CD1c-positive myeloid dendritic cell (primary cell): ENCODE results near the gene PGM5.

Experiments
- DNase-seq: peaks from one replicate; pipeline ENCODE4 v3.0.0-alpha.2; 2016; ENCODE audit errors: extremely low spot score

The PGM5 gene

GRCh38 chr9:68496356-68496755 is 139.9 kb downstream of the PGM5 start:
- DNase-seq: no peak

- DNase-seq: no peak
Observed at GRCh38 chr9:68497629-68498028, 141.2 kb downstream of the PGM5 start.

GRCh38 chr9:68498816-68499215 is 142.4 kb downstream of the PGM5 start:
- no peak for DNase-seq

DNA sequence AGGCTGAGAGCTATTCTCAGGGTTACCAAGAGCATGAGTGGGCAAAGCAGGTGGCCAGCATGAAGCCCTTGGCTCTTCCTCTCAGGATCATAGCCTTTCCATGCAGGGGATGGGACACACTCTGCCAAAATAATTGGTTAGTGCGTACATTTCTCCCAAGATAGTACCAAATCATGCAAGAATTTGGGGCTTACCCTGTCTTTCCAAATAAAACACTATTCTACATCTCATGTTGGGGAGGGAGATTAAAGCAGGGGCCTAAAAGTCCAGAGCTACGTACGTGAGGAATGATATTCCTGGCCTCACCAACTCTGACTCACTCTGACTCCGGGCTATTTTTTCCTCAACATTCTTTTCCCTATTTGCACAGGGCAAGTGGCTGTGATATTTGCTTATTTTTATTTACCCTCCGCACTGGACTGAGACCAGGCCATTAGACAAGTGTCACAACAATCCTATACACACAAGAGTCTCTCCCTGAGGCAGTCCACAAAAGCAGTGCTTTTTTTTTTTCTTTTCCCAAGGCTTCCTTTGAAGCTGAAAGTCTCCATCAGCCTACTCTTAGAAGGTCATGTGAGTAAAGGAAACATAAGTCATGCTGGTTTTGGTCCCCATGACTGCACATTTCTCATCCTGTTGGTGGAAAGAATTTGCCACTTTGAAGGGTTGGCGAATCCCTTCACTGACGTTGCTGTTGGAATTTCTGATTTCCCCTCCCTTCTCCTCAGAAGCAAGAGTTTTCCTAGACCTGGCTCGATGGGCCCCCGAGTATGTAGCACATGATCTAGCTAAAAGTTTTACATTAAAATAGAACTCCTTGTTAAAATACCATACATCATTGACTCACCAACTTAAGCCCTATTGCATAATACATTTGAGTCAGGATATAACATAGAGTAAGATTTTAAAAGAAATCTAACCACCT is 144.3 kb downstream of the PGM5 start:
- DNase-seq: no peak

DNA sequence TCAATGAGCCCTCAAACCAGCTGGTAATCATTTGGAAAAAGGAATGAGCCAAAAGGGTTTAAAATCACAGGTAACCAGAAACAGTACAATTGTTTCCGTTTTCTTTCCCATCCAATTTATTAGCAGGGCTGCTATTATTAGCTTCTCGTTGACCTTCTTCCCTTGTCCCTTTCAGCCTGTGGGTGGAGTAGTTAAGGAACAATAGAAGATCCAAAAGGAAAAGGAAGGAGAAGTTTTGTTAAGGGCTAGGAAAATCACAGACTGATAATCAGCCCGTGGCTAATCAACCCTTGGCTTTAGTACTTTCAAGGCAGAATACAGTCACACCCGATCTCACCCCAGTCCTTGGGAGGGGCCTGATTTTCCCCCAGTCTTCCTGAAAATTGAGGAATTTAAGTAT is 145.9 kb downstream of the PGM5 start:
- DNase-seq: no peak

- DNase-seq: peak; percentile 67
Observed at GRCh38 chr9:68505681-68506409, 149.4 kb downstream of the PGM5 start.

- DNase-seq: no peak
Observed at GRCh38 chr9:68506551-68506950, 150.1 kb downstream of the PGM5 start.

DNA sequence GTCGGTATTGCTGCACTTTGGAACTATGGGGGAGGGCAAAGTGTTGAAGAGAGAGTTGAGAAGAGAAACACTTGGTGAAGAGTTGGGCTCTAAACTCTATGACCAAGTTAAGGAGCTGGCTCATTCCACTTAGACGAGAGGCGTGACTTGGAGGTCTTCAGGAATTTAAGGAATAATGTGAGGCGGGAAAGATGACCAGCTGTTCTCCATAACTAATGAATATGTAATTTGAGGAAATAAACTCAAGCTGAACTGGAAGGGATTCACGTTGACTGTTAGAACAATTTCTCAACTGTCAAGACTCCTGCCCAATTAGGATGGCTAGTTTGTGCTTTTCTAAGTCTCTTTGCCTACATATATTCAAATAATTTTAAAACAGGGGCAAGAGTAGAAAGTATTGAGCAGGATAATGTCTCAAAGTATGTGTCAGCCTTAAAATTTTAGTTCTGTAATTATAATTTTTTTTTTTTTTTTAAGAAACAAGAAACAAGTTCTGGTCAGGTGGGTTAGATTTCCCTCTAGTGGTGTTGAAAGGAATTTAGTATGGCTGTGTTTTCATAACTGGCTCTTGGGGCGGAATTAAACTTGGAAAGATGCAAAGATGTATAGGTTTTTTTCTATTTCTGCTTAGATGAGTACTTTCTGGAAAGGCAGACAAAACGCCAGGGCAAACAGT is 150.9 kb downstream of the PGM5 start:
- peak; percentile 19 for DNase-seq

DNA sequence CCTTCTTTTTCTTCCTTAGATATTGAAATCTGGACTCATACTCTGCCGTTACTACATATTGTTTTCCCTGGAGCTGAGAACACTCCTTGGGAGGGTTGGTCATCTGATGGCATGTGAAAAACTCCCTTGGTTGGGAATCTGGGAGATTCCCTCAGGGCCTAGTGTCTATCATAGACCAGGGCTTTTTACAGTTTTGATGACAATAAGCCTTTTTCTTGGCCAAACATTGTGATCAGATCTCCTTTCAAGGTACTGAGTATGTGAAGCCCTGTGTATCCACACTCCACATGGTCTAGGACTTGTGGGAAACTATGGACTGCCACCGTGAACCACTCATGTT is 151.4 kb downstream of the PGM5 start:
- DNase-seq: no peak

GRCh38 chr9:68508547-68508946 is 152.1 kb downstream of the PGM5 start:
- no peak for DNase-seq

DNA sequence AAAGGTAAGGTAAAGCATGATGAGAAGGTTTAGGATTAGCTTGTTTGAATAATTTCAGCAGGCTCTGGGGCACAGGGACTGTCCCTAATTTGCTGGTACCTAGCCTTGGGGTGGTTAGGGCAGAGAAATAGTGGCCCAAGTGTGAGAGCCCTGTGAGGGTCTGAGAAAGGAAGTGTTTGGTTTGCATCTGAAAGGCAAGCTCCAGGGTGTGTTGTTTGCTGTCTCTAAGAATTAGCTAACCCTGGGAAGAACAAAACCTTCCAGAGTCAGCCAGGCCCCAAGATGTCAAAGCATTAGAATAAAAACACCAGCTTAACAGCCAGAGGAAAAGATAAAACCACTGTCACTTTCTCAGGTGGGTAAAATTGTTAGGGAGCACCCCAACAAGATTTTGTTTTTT is 153.3 kb downstream of the PGM5 start:
- no peak for DNase-seq

GRCh38 chr9:68513385-68513784 is 157.0 kb downstream of the PGM5 start:
- no peak for DNase-seq

GRCh38 chr9:68513981-68514380 is 157.6 kb downstream of the PGM5 start:
- DNase-seq: no peak

DNA sequence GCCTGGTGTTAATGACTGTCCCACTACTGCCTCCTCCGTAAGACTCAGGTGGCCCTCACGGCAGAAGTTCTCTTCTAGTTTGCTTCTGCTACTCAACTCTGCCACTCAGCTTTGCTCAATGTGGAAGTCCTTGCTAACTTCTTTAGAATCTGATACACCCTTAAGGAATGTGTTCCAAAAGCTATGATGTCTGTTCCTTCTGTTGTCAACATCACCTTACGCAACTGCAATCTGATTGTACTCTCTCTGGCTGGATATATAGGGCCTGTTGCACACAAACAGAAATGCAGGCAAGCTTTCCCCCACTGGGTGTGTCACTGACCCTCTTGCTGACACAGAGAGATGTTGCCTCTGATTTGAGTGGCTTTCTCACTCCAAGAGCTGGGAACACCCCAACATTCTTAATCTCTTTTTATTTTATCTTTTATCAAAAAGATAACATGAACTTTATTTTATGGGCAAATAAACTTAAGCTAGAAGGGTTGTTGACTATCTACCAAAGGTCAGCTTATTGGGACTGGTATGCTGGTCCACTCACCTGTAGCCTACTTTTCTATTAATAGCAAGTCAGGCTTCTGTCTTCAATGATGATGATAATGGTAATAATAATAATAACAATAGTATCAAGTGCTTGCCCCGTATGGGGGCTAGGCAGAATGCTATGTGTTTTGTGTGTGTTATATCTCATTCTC is 159.1 kb downstream of the PGM5 start:
- DNase-seq: no peak

GRCh38 chr9:68522131-68522530 is 165.7 kb downstream of the PGM5 start:
- peak; percentile 49 for DNase-seq

GRCh38 chr9:68522954-68523353 is 166.5 kb downstream of the PGM5 start:
- DNase-seq: no peak

DNA sequence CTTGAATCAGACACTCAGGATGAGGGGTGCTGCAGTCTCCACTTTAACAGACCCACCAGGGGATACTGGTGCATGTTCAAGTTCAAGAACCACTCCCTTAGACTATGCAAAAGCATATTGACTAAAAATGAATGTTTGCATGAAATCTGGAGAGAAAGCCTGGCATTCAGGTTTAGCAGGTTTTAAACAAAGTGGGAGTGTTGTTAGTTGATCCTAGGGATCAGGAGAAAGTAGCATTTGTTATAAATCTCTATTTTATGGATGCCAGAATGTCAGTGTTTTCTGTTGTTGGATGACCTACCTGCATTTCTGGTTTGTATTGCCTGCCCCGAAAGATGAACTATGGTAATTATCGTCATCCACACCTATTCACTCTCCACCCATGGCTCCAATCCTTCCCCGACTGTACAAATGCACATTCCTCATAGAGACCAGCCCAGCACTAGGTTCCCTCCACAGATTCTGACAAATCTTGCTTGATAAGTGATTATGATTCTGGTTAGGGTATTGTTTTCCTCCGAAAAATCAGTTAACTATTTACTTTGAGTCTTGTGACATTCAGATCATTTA is 167.0 kb downstream of the PGM5 start:
- no peak for DNase-seq

DNA sequence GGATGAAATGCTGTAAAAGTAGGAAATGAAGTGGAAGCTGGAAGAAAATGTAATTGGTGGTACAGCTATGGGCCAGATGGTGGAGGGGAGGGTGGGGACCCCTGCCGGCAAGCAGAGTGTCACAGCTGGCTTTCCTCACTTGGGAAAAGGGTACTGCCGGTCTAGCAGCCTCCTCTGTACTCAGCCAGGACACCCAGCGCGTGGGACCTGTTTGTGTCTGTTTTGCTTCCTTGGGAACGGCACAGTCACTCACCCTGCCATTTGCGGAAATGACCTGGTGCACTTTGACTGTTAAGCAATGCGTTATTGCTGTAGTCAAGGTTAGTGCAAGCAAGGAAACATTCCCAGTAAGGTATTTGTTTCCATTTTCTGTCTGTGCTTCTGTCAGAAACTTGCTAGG is 174.2 kb downstream of the PGM5 start:
- peak; percentile 33 for DNase-seq

DNA sequence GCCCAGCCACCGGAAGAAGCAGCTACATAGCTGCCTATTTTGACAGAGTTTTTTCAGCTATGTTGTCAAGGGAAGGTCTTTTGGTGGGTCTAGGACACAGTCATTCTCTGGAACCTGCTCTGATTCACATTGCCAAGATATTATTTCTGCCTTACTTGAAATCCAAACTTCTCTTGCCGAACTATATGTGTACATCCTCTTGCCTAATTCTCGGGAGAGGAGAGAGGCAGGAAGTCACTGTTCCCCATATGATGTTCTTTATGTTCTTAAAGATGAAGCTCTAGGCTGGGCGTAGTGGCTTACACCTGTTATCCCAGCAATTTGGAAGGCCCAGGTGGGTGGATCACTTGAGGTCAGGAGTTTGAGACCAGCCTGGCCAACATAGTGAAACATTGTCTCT is 175.7 kb downstream of the PGM5 start:
- peak; percentile 43 for DNase-seq

GRCh38 chr9:68533678-68534077 is 177.3 kb downstream of the PGM5 start:
- DNase-seq: no peak

DNA sequence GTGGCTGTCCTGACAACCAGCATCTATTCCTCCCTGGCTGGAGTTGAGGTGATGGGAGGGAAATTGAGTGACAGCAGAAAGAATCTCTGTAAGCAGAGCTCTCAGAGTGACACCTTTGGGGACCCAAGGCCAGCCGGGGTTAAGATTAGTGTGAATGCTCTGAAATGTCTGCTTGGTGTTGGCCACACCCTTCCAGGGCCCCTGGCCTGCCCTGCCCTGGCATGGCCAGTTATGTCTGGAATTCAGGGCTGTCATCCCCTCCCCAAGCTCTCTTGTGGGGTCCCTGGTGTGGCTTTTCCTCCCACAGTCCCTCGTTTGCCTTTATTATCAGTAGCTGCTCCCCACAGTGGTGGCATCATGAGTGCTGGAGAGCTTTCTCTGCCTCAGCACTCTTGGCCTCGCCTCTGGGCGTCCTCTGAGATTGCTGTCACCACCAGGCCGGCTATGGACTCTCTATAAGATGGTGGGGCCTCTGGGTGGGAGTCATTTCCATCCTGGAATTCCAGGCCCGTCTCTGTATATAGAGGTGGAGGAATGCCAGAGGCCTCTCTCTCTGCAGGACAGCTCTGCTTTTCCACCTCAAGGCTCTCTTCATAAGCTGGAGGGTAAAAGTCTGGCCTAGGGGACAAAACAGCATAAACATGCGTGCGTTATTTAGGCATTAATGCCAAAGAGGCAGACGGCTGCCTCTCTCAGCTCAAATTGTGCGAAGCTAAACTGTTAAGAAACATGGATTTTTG is 180.6 kb downstream of the PGM5 start:
- no peak for DNase-seq
